ENCODE results near the gene WARS2.

Gene WARS2

DNA sequence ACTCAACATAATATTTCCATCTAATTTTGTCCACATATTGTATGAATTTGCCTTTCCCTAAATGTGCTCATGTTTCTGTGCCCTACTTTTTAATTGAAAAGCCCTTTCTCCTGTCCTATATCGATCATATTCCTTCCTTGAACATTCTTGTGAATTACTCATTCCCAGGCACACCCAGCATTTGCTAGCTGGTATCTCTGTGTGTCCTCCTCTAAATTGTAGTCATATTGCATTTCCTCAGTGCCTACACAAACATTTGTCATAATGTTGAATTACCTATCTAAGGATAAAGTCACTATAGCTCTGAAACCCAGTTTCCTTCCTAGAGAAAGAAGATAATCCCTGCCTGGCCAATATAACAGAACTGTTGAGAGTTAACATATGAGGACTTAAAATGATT is 112.7 kb downstream of the WARS2 start:
- DNase-seq (ENCODE audit: low read depth in 3 of 3): no peak

DNA sequence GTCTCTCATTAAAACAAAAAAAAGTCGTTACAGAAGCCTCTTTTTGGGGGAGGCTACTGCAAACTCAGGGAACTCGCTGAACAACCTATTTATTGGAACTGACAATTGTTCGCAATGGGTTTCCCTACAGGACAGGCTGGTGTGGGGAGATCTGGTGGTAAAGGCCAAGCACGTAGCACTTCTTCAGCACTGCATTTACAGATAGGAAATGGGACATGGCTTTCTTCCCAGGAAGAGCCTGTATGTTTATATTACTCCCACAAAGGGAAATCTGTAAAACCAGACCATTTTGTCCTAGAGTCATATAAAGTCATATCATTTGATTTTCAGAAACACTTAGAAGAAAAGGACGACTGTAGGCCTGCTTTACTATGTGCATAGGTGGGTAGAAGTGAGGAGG is 113.5 kb downstream of the WARS2 start:
- no peak for DNase-seq (ENCODE audit: low read depth in 3 of 3)

DNA sequence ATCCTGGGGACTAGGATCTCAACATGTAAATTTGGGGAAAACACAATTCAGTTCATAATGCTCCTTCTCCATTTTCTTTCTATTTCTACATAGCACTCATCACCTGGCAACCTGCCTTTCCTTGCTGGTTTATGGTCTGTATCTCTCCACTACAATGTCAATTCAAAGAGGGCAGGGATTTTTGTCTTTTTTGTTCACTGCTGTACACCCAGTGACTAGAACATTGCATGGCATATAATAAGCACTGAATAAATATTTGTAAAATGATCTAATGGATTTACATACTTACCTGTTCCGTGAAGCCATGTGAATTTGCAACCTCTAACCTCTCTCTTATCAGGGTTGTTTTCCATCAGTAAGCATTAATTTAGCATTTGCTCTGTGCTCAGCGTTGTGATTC is 124.9 kb downstream of the WARS2 start:
- DNase-seq (ENCODE audit: low read depth in 3 of 3): no peak

DNA sequence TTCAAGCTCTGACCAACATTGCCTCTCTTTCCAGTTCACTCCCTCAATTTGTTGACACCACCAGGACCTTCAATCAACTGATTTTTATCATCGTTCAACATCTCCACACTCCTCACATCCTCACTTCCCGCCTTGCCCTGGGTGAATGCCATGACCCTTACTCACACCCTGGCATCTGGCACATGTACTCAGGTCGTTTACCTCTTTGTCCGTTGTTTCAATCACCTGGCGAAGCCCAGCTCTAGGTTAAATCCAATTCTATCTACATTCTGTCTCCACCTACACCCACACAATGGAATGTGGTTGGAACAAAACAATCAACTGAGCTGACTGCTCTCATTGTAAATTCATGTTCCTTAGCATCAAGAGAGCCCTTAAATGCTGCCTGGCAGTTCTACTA is 128.1 kb downstream of the WARS2 start:
- no peak for DNase-seq (ENCODE audit: low read depth in 3 of 3)

DNA sequence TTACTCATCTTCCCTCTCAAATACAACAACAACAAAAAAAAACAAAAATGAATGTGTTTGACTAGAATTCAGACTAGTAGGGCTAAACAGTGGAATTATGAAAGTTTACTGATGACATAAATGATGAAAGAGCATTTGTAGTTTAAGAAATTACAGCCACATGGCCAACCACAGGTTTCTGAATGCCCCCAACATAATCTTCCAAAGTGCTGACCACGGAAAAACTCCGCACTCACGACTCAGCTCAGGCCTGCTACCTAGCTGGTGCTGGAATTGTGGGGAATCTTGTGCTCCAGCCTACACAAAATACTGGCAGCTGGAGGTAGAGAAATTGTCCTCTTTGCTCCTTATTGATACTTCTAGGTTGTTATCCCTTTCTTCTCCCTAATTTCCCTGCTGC is 128.7 kb downstream of the WARS2 start:
- DNase-seq (ENCODE audit: low read depth in 3 of 3): no peak

DNA sequence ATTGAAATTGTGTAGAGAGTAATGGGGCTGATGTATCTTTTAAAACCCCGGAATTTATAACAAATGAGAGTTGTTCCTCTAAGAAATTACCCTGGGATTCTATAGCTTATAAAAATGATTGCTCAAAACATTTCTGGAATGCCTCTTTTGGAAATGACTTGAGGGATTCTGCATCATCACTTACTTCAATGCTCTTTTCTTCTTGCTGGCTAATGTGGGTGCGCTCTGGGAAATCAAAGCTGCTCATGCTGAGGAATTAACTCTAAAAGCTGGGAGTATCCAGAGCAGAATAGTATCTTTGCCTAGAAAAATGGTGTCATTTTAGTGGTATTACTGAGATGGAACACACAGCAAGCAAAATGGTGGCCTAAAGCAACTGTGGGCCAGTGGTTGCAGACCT is 129.3 kb downstream of the WARS2 start:
- DNase-seq (ENCODE audit: low read depth in 3 of 3): no peak

DNA sequence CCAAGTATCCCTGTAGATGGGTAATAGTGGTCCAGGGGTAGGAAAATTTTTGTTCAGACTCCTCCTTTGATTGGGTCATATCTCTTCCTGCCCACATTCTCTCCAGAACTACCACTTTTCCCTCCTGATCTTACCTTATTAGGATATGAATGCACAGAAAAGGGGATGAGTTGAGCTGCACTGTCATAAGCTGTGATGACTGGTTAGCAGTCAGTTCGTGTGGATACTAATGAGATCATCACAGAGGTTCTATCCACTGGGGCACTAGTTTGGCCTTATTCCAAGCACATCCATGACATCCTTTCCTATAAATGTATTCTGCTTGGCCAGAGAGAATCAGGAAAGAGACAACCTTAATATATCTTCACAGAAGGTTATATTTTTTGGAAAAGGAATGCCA is 130.3 kb downstream of the WARS2 start:
- no peak for DNase-seq (ENCODE audit: low read depth in 3 of 3)

DNA sequence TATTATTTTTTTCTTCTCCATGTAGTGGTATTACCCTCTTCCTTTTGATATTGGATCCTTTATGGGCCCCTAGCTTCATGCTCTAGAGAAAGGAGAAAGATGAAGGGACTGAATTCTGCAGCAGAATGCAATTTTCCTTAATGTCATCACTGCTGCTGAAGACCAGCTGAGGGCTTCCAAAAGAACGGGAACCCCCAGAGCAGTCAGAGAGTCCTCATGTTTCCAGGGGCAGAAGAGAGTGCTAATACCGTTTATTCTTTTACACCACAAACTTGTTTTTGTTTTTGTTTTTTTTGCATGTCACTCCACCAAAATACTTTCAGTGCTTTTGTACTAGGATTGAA is 131.2 kb downstream of the WARS2 start:
- DNase-seq (ENCODE audit: low read depth in 3 of 3): no peak

DNA sequence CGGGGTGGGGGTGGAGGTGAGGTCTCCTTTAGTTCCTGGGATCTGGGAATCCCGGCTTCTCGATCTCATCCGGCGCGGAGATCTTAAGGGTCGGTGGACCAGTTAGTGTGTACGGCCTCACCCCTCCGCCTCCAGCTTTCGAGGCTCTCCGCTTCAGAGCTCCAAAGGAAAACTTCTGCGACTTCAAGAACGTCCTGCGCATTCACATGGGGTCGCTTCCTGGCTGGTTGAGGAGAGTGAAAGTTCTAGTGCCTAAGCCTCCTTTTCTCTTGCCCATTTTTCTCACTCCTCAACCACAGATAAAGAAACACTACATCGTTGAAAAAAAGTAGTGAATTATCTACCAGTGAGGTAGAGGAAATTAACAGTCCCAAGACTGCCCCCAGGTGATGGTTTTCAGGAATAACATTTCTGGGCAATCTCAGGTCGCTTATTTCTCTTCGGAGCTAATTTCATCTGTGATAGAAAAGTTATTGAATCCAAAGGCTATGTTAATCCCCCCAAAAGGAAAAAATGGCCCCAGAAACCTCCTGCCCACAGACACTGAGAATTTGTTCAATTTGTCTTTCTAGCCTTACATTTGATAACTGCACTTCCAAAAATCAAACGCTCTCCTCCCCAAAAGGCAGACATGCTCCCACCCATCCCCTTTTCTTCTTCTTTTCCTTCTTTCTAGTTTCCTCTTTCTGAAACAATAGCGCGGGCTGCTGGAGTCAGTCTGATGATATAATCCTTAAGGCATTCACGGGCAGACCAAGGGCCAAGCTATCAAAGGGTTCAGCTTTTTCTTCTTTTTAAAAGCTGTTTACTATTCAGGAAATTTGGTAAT is 131.8 kb downstream of the WARS2 start:
- DNase-seq (ENCODE audit: low read depth in 3 of 3): no peak

DNA sequence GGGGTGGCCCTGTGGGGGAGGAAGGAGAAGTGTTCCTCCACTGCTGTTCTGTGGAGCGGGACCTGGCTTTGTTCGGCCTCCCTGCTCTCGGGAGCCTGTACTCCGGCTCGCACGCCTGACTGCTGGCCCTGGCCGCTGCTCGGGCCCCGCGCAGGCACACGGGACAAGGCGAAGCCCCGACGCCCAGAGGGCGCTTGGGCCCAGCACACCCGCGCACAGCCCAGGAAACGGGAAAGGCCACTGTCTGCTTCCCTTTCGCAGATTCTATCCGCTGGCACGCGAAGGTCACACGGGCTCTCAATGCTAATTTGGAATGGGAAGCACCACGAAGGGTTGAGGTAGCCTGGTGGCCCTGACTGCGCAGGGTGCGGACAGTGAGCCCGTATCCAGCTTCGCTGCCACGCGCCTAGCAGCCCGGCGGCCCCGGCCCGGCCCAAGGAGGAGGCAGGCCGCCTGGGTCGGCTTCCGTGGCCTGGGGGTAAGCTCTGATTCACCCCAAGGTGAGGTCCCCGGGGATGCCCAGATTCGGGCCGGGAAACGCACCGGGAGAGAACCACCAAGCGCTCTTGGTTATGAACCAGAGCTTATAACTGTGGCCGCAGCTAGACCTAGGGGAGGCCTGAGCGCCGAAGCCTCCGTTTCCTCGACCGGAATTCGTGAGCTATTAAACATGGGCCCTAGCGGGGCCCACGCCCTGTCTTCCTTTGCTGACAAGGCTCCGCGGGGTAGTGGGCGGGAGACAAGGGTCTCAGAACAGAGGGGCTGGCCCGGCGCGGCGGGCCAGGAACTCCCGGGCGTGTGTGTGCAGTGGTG is 132.6 kb downstream of the WARS2 start:
- no peak for DNase-seq (ENCODE audit: low read depth in 3 of 3)

DNA sequence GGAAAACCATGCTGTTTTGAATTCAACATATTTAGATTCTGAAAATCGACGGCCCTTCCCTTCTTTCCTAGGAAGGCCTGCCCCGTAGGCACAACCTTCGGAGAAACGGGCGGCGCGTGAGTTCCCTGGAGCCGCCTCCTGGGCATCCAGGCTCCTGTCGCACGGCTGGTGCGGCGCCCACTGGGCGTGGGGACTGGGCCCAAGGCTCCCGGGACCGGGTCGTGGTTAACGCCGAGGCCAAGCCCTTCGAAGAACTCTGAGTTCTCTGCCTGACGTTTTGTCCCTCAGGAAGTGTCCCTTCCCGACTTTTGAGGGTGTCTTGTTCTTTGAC is 133.1 kb downstream of the WARS2 start:
- no peak for DNase-seq (ENCODE audit: low read depth in 3 of 3)

DNA sequence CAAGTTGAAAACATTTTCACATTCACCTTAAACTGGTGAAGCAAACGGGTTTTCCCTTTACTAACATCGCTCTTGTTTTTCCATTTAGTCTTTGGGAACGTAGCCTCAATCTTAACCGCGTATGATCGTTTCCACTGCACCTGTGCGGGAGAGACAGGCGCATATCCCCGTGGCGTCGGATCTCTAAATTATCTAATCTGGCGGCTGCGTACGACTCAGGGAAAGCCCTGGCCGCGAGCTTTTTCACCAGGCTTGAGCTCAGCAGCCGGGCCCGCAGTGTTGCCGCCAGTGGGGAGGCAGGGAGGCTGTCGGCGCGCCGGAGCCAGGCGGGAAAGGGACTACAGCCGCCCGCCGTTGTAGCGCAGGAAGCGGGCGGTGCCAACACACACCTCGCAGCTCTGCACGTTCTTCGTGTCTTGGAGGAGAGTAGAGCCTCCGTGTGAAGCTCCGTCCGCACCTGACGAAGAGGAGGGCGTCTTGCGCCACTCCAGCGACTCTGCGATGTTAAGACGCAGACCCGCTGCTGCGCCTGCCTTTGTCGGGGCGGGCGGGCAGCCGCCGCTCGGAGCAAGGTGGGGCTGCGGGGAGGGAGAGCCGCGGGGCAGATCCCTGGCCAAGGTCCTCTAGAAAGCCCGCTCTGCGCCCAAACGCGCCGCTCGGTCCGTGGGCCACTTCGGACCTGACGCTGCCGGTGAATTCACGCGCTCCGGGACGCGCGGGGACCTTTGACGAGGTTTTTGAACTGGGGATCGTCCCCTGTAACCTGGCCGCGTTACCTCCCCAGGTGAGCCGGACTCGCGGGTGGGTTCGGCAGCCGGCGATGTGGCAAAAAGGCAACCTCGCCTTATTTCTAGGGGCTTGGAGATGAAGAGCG is 133.8 kb downstream of the WARS2 start:
- DNase-seq (ENCODE audit: low read depth in 3 of 3): no peak

DNA sequence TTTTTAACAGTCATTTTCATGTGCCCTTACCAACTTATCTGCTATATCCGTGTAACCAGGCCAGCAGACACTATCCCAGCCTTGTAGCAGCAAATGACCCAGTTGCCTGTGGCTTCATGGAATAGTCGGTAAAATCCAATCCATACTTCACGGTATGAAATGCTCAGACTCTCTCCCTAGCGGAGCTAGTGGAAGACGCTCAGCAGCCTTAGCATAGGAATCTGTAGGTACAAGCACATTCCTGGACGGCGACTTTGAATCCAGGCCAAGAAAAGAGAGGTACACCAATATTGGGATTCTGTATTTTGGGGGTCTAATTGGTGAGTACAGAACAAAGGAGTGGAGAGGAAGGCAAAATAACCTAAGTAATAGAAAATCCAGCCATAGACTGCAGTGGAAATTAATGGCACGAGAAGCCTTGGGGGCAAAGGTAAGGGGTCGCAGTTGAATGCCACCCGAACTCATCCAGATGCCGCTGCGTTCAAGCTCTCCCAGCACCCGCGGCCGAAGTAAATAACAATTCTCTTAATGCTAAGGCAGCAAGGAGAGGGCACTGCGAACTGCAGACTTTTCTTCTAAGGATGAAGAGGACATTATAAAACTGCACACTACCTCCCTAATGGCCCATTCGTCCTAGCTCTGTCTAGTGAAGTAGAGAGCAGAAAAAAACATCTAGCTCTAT is 134.6 kb downstream of the WARS2 start:
- DNase-seq (ENCODE audit: low read depth in 3 of 3): no peak

DNA sequence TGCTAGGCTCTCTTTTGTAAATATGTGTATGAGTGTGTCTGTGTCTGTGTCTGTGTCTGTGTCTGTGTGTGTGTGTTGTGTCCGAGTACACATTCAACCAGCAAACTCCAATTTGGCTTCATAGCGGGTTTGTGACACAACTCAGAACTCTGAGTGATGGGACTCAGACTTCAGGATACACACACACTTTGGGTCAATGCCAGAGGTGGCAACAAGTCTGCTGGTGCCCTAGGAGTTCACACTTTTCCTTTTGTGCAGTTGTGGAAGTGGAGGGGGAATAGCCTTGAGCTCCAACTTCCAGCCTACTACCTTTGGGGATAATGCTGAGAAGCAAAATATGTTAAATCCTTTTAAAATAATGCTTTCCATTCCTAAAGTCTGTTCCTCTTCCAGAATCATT is 135.7 kb downstream of the WARS2 start:
- no peak for DNase-seq (ENCODE audit: low read depth in 3 of 3)

DNA sequence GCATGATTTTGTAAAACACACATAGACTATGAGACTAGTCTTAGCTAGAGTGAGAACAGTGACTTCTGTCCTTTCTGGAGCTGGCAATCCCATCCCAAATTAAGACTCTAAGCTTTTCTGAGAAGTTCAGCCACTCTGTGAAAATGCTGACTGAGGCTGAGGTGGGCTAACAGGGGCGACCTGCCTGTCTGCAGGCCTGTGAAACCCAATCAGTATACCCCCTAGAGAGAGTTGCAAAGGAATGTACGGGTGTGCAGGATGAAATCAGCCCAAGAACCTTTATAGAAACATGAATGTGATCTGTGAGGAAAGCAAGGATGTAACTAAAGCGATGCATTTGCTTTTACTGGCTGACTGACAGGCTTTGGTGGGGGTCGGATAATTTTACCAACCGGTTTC is 136.3 kb downstream of the WARS2 start:
- DNase-seq (ENCODE audit: low read depth in 3 of 3): no peak

DNA sequence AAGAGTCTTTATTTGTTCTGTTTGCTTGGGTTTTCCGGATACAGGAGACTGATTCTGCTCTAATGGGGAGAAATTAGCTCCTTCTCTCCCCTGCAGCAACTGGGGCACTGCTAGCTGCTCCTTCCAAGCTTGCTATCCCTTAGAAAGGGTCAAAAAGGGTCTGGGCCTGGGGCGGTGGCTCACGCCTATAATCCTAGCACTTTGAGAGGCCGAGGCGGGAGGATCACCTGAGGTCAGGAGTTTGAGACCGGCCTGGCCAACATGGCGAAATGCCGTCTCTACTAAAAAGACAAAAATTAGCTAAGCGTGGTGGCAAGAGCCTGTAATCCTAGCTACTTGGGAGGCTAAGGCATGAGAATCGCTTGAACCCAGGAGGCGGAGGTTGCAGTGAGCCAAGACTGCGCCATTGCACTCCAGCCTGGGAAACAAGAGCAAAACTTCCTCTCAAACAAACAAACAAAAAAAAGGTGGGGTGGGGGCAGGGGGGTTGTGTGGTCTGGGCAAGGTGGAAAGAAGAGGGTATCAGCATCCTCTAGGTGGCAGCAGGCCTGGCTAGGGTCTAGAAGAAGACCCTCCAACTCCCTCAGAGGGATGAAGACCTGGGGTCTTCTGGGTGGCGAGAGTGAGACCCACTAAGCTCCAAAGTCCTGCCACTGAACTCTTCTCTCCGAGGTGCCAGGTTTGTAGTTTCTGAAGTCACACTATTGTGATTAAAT is 136.9 kb downstream of the WARS2 start:
- no peak for DNase-seq (ENCODE audit: low read depth in 3 of 3)

DNA sequence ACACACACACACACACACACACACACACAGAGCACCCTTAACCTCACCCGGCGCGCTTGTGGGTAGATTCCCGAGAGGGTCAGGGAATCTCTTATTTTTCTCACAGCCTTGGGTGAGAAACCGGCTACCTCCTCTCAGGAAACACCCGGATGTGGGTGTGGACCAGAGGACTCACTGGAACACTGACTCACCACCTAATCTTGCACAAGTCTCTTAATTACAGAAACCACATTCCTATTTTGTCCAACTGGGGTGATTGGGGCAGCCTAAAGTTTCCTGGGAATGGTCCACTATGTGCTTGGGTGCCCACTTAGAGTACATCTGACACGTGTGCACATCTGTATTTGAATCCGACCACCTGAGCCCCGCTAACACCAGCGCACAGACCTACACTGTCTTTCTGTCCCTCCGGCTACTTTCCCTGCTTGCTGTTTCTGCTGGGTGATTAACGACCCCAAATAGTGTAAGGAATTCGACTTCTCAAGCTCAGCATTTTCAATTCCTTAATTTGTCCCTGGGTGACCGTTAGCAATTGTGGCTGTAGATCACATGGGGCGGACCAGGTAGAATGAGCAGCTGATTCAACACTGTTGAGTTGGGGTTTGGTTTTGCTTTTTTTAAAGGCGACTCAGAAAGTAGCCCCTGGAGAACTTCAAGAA is 138.3 kb downstream of the WARS2 start:
- DNase-seq (ENCODE audit: low read depth in 3 of 3): no peak

DNA sequence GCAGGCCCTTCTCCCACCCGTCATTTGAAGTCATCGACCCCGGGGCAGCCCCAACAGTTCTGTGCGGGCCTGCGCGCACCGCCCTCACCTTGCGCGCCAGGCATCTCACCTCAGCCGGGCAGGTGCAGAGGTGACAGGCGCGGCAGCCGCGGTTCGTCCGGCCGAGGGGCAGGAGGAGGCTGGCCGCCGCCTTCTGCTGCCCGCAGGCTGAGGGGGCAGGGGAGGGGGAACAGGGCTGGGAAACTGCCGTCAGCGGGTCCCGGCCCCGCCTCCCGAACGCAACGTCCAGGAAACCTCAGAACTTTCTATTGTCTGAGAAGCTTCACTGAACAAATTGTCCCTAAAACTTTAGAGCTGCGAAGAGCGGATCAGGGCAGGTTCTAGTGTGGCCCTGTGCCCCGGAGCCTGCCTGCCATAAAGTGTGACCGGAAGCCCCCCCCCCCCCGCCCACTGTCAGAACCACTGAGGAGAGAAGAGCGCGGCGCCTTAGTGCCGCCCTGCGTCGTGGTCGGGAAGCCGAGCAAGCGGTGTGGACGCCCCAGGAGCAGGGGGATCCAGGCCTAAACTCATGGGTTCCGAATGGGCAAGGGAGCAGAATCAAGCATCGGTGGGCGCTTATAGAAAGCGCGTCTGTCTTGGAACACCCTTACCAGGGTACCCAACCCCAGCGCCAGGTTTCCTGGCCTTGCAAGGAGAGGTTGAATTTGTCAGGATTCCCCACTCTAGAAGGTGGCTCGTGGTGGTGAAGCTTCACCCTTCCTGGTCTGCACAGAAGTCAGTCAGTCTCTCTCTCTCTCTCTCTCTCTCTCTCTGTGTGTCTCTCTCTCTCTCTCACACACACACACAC is 139.0 kb downstream of the WARS2 start:
- DNase-seq (ENCODE audit: low read depth in 3 of 3): no peak

DNA sequence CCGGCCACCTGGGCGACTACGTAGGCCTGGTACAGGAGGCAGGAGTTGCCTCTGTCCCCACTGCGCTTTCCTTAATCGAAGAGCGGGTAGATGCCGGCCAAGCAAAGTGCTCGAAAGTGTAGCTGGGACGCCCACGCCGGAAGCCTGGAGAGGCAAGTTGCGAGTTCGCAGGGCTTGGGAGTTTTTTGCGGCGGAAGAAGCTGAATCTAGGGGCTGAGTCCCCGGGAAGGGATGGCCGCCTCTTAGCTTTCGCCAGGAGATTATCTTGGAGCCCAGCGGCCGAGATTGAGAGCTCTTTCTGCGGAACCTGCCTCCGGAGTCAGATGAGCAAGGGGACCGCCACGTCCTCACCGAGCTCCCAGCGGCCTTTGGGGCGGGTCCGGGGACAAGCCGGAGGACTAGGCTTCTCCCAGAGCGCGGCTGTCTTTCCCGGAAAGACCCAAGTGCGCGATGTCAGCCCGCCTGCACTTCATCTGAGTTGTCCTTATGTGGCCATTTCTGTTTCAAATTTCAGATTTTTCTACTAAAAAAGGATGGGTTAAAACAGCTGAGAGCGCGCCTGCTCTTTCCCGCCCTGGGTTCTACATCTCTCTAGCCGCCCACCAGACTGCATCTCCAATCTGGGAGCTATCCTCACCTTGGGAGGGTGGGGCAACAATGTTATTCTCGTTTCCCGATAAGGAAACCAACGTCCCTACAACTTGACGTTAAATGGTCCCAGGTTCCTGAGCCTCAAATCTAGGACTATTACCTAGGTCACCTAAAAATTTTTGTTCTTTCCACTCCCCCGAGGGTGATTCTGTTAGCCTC is 139.9 kb downstream of the WARS2 start:
- no peak for DNase-seq (ENCODE audit: low read depth in 3 of 3)
